BJ (cell line): ENCODE measurements around the gene CCNL1. TPM values are rescaled to one million over a fixed set of nuclear protein-coding genes. Genes with fewer than 3 reads are reported as not detected.

Source experiments
- CTCF ChIA-PET: fragments of 350-600 bp; formaldehyde crosslinking; extraction: SDS; loops from one replicate; lab custom pipeline; 2021; ENCODE audit warnings: antibody characterized with exemption, inconsistent platforms; lab: Yijun Ruan, JAX
- POLR2A ChIA-PET: fragments of 300-600 bp; sonication (Branson Sonifier 250); formaldehyde crosslinking; extraction: SDS; loops from one replicate; lab custom pipeline; 2021; ENCODE audit warnings: antibody characterized with exemption; lab: Charles Lee
- DNase-seq: peaks from one replicate; pipeline ENCODE4 v3.0.0-alpha.2; 2011; ENCODE audit warnings: low read depth
- H3K27me3 ChIP-seq: 2 replicates; pipeline ENCODE4 v1.6.0; 2011; ENCODE audit warnings: low read length; ENCODE audit not compliant: control insufficient read depth, insufficient read depth
- H3K36me3 ChIP-seq: 2 replicates; pipeline ENCODE4 v1.5.1; 2011; ENCODE audit warnings: low read length; ENCODE audit not compliant: control insufficient read depth, insufficient read depth
- H3K4me3 ChIP-seq: 2 replicates; pipeline ENCODE4 v1.5.1; 2011; ENCODE audit warnings: low read depth, mild to moderate bottlenecking, control low read depth, low read length
- polyA plus RNA-seq: library from polyadenylated mRNA; depleted of rRNA; stranded (reverse); fragments of >200 nt; gene quantifications from 2 replicates; pipeline ENCODE4 v1.2.3, GENCODE V29; 2011
- TF ChIP-seq, protein P1 (sequence below): IDR thresholded peaks from 2 replicates; pipeline ENCODE4 v1.5.1; 2011; ENCODE audit warnings: low read depth, mild to moderate bottlenecking, control low read depth, inconsistent platforms, low read length, moderate library complexity; ENCODE audit not compliant: insufficient read depth

CCNL1 gene
- polyA plus RNA-seq, 1 experiment, result 145 TPM

DNA sequence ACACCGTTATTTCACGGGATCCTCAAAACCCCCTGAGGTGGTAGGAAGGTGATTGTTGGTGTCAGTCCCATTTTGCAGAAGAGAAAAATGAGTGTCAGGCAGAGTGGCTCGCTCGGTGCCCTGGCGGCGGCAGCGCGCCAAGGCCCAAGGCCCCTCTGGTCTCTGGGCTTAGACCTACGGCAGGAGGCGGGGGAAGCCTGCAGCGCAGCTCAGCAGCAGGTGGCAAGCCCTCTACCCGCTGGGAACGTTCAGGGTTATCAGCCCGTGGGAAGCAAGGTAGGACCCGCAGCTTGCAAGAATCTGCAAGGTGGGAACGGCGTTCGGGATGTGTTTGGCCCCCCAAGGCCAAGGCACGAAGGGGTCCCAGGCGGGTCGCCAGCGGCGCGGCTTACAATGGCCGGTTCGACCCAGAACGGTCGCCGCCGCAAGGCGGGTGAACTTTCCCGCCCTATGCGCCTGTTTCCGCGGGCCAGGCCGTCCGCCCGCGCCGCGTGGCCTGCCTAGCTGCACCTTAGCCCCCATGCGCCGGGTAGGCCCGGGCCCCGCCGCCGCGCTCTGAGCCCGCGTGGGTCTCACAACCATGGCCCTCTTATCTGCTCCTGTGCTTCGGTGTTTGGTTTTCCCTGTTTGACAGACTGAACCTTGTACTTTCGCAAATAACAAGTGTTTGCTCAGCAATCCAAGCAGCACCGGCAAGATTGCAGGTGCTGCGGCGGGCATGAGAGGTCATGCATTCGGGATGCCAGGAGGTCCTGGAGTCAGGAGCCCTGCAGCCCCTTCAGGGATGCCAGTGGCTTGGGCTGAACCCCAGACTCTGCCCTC, 39.7 kb downstream of the CCNL1 start:
- Histone ChIP-seq H3K36me3 (no peaks in the 10 kb centered on the region), H3K4me3 (no peak overlapping the region), H3K27me3 (no peaks in the 10 kb centered on the region)
- TF ChIP-seq, protein P1, sequence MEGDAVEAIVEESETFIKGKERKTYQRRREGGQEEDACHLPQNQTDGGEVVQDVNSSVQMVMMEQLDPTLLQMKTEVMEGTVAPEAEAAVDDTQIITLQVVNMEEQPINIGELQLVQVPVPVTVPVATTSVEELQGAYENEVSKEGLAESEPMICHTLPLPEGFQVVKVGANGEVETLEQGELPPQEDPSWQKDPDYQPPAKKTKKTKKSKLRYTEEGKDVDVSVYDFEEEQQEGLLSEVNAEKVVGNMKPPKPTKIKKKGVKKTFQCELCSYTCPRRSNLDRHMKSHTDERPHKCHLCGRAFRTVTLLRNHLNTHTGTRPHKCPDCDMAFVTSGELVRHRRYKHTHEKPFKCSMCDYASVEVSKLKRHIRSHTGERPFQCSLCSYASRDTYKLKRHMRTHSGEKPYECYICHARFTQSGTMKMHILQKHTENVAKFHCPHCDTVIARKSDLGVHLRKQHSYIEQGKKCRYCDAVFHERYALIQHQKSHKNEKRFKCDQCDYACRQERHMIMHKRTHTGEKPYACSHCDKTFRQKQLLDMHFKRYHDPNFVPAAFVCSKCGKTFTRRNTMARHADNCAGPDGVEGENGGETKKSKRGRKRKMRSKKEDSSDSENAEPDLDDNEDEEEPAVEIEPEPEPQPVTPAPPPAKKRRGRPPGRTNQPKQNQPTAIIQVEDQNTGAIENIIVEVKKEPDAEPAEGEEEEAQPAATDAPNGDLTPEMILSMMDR, result no peak
- no peak for DNase-seq
- POLR2A ChIA-PET, result no interaction called here
- CTCF ChIA-PET, result interaction anchor here (1.3 to 1.6 kb wide), 2 partner anchors 17 to 39 kb away, joined by 3 to 5 read pairs; no protein-coding TSS in a partner anchor

DNA sequence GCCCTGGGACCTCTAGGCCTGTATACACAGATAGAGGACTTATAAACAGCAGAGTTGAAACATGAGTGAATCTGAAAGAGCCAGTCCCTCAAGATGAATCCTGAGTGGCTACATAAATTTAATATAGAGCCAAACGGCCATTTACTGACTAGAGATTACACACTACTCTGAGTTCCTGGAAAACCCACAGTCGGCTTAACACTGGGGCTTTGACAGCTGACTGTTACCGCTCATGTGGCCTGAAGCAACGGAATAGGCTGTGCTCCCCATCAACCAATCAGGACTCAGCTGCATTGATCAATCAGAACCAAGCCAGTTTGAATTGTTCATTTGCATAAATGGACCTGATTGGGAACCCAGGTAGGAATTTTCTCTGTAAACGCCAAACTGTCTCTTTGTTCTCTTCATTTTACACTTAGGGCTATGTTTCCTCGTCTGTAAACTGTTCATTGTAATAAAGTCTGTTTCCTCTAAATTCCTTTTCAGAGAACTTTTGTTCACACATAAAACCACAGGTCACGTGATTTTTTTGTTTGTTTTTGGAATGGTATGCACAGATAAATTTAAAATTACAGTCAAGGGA, 40.5 kb downstream of the CCNL1 start:
- CTCF ChIA-PET, result interaction anchor here (1.4 kb wide), 1 partner anchor 18 kb away, joined by 5 read pairs; no protein-coding TSS in a partner anchor

DNA sequence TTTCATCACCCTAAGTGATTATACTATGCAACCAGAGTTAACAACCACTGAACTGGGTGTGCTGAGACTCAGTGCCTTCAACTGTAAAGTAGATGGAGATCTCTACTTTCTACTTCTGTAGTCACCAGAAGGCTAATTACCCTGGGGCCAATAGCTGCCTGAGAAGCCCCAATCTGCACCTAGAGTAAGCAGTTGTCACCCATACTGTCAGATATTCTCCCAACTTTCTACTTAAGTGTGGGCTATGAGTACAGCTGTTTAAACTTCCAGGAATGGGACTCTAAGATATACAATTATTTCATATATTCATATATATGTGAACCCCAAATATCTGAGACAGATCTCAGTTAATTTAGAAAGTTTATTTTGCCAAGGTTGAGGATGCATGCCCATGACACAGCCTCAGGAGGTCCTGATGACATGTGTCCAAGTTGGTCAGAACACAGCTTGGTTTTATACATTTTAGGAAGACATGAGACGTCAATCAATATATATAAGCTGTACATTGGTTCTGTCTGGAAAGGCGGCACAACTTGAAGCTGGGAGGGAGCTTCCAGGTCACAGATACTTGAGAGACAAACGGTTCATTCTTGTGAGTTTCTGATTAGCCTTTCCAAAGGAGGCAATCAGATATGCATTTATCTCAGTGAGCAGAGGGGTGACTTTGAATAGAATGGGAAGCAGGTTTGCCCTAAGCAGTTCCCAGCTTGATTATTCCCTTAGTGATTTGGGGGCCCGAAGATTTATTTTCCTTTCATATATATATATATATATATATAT, 41.9 kb downstream of the CCNL1 start:
- H3K4me3 ChIP-seq, result no peak overlapping the region
- ChIA-PET CTCF (interaction anchor here (1.1 to 2.1 kb wide), 3 partner anchors 16 to 37 kb away, joined by 4 to 6 read pairs (median 5); no protein-coding TSS in a partner anchor), POLR2A (no interaction called here)
- no peak for DNase-seq
- TF ChIP-seq, protein P1, result no peak
- no peaks in the 10 kb centered on the region for H3K27me3 ChIP-seq
- H3K36me3 ChIP-seq, result no peaks in the 10 kb centered on the region

More for the DNA sequence above, 40.5 kb downstream of the CCNL1 start:
- Histone ChIP-seq H3K36me3 (no peaks in the 10 kb centered on the region), H3K27me3 (no peaks in the 10 kb centered on the region), H3K4me3 (no peak overlapping the region)
- POLR2A ChIA-PET, result no interaction called here
- no peak for DNase-seq
- TF ChIP-seq, protein P1, result no peak

- TF ChIP-seq, protein P1, result no peak
- ChIA-PET POLR2A (no interaction called here), CTCF (interaction anchor here (1.1 to 2.1 kb wide), 2 partner anchors 16 to 36 kb away, joined by 4 to 6 read pairs; no protein-coding TSS in a partner anchor)
- Histone ChIP-seq H3K4me3 (no peak overlapping the region), H3K27me3 (no peaks in the 10 kb centered on the region), H3K36me3 (no peaks in the 10 kb centered on the region)
- DNase-seq, result no peak
Observed at GRCh38 chr3:157117206-157117605, 42.7 kb downstream of the CCNL1 start.
